SK-N-SH (cell line): ENCODE data around the gene RAP1GAP. TPM values are rescaled to one million over a fixed set of nuclear protein-coding genes. Genes with fewer than 3 reads are reported as not detected.
"Not testable (repeated sequence)": the region's sequence is repeated elsewhere in the genome, so short reads cannot be mapped to it uniquely, and the experiment has no call there.

Experiments used
- CTCF ChIA-PET: fragments of 300-600, 350-600 bp; formaldehyde crosslinking; extraction: SDS; loops from one replicate; lab custom pipeline; 2021; lab: Yijun Ruan, JAX
- POLR2A ChIA-PET: fragments of 350-600 bp; sonication (Branson Sonifier 250); formaldehyde crosslinking; extraction: SDS; loops from one replicate; lab custom pipeline; 2020; ENCODE audit warnings: antibody characterized with exemption, inconsistent platforms; lab: Yijun Ruan, JAX
- DNase-seq: peaks from one replicate; pipeline ENCODE4 v3.0.0; 2012
- H2AFZ ChIP-seq: fragments of 200-600 bp; sonication (generic); 2 replicates; pipeline ENCODE4 v1.8.1; 2016; ENCODE audit warnings: antibody characterized with exemption, mild to moderate bottlenecking, low read depth
- H3F3A ChIP-seq: fragments of 200-600 bp; sonication (generic); replicated peaks from 2 replicates; pipeline ENCODE3; 2016; ENCODE audit warnings: antibody characterized with exemption, mild to moderate bottlenecking; ENCODE audit not compliant: insufficient read depth
- H3K27ac ChIP-seq, 2 experiments: fragments of 200-500 bp in 1 of 2; fragments of 200-600 bp in 1 of 2; sonication (Bioruptor generic) in 1 of 2; sonication (generic), shearing (Covaris generic) in 1 of 2; 2 replicates each; pipeline versions ENCODE4 v1.5.1 to v1.6.1; 2014 to 2016; ENCODE audit warnings: low read depth in 2 of 2, inconsistent platforms in 1 of 2, low read length in 1 of 2, mild to moderate bottlenecking in 1 of 2, mixed read lengths in 1 of 2
- H3K27me3 ChIP-seq: fragments of 200-600 bp; sonication (generic), shearing (Covaris generic); 2 replicates; pipeline ENCODE4 v1.6.1; 2016; ENCODE audit warnings: mixed run types; ENCODE audit not compliant: insufficient read depth
- H3K36me3 ChIP-seq, 2 experiments: fragments of 200-500 bp in 1 of 2; fragments of 200-600 bp in 1 of 2; sonication (Bioruptor generic) in 1 of 2; sonication (generic) in 1 of 2; replicated peaks in 1 of 2; 2 replicates each; pipeline versions ENCODE3 to v1.5.1; 2014 to 2016; ENCODE audit warnings: low read length in 1 of 2, mild to moderate bottlenecking in 1 of 2; ENCODE audit not compliant: insufficient read depth in 2 of 2, control insufficient read depth in 1 of 2
- H3K4me1 ChIP-seq, 2 experiments: fragments of 200-500 bp in 1 of 2; fragments of 200-600 bp in 1 of 2; sonication (Bioruptor generic) in 1 of 2; sonication (generic), shearing (Covaris generic) in 1 of 2; 2 replicates each; pipeline versions ENCODE4 v1.5.1 to v1.6.1; 2014 to 2016; ENCODE audit warnings: low read depth in 1 of 2, low read length in 1 of 2, mixed run types in 1 of 2; ENCODE audit not compliant: insufficient read depth in 2 of 2, control insufficient read depth in 1 of 2
- H3K4me2 ChIP-seq: fragments of 200-600 bp; sonication (generic), shearing (Covaris generic); 2 replicates; pipeline ENCODE4 v1.6.1; 2017; ENCODE audit warnings: mixed run types
- H3K4me3 ChIP-seq, 2 experiments: fragments of 200-500 bp in 1 of 2; fragments of 200-600 bp in 1 of 2; sonication (Bioruptor generic) in 1 of 2; sonication (generic), shearing (Covaris generic) in 1 of 2; 2 replicates each; pipeline versions ENCODE4 v1.5.1 to v1.8.1; 2014 to 2016; ENCODE audit warnings: low read depth in 2 of 2, inconsistent platforms in 1 of 2, low read length in 1 of 2, mild to moderate bottlenecking in 1 of 2, mixed read lengths in 1 of 2, moderate library complexity in 1 of 2
- H3K79me2 ChIP-seq: fragments of 200-600 bp; sonication (generic); 2 replicates; pipeline ENCODE4 v1.8.1; 2017; ENCODE audit warnings: mild to moderate bottlenecking; ENCODE audit not compliant: insufficient read depth
- H3K9ac ChIP-seq: fragments of 200-600 bp; sonication (generic); 2 replicates; pipeline ENCODE4 v1.6.1; 2017; ENCODE audit warnings: mixed run types
- H3K9me2 ChIP-seq: fragments of 200-600 bp; sonication (generic); 2 replicates; pipeline ENCODE4 v1.6.1; 2017; ENCODE audit warnings: mixed run types
- H3K9me3 ChIP-seq: fragments of 200-600 bp; sonication (generic); 2 replicates; pipeline ENCODE4 v1.6.1; 2017; ENCODE audit warnings: mixed run types, mild to moderate bottlenecking, moderate library complexity
- H4K20me1 ChIP-seq: fragments of 200-600 bp; sonication (generic); 2 replicates; pipeline ENCODE4 v1.6.1; 2017; ENCODE audit warnings: mild to moderate bottlenecking, mixed run types; ENCODE audit not compliant: insufficient read depth
- EZH2phosphoT487 ChIP-seq: fragments of 200-600 bp; sonication (generic); IDR thresholded peaks from 2 replicates; pipeline ENCODE4 v1.6.1; 2017; ENCODE audit warnings: low read depth, mixed run types, mild to moderate bottlenecking, antibody characterized with exemption, moderate library complexity, borderline replicate concordance
- FOSL2 ChIP-seq: IDR thresholded peaks from 2 replicates; pipeline ENCODE4 v1.4.0; 2012; ENCODE audit warnings: low read depth, mild to moderate bottlenecking, moderate library complexity, borderline replicate concordance
- FOXJ3 ChIP-seq: sonication (generic); formaldehyde crosslinking; IDR thresholded peaks from 2 replicates; pipeline ENCODE4 v1.5.1; 2020; ENCODE audit warnings: mild to moderate bottlenecking, missing genetic modification reagents
- JUND ChIP-seq: IDR thresholded peaks from 2 replicates; pipeline ENCODE4 v1.4.0; 2012
- MEF2A ChIP-seq: IDR thresholded peaks from 2 replicates; pipeline ENCODE4 v1.4.0; 2012; ENCODE audit warnings: low read depth, borderline replicate concordance
- MXI1 ChIP-seq: IDR thresholded peaks from 2 replicates; pipeline ENCODE4 v1.6.1; 2012; ENCODE audit warnings: mild to moderate bottlenecking, low read depth, low read length, improper control_type of control experiment
- POLR2AphosphoS5 ChIP-seq: IDR thresholded peaks from 2 replicates; pipeline ENCODE4 v1.6.1; 2012; ENCODE audit warnings: low read depth, low read length
- TAF1 ChIP-seq: IDR thresholded peaks from 2 replicates; pipeline ENCODE4 v1.6.1; 2012; ENCODE audit warnings: low read depth, mild to moderate bottlenecking, low read length, moderate library complexity, borderline replicate concordance
- TCF12 ChIP-seq: IDR thresholded peaks from 2 replicates; pipeline ENCODE4 v1.4.0; 2012
- TEAD4 ChIP-seq: IDR thresholded peaks from 2 replicates; pipeline ENCODE4 v1.4.0; 2012; ENCODE audit warnings: mild to moderate bottlenecking, borderline replicate concordance; ENCODE audit not compliant: insufficient read depth
- YY1 ChIP-seq: IDR thresholded peaks from 2 replicates; pipeline ENCODE4 v1.4.0; 2012; ENCODE audit warnings: low read depth, mild to moderate bottlenecking
- WGBS: methylation state at CpG from one replicate; pipeline ENCODE4 v1.1.6; 2017; ENCODE audit warnings: low lambda C conversion rate; 5-methylcytosine and 5-hydroxymethylcytosine counted together
- polyA plus RNA-seq, 3 experiments: library from polyadenylated mRNA; depleted of rRNA; stranded (reverse); fragments of >200 nt; gene quantifications; 2 replicates each; pipeline ENCODE4 v1.2.3, GENCODE V29; 2012
- TF ChIP-seq, protein P1 (sequence below): IDR thresholded peaks from 2 replicates; pipeline ENCODE4 v1.6.1; 2012; ENCODE audit warnings: mild to moderate bottlenecking, low read depth, low read length, moderate library complexity
- TF ChIP-seq, protein P2 (sequence below): fragments of 150-350 bp; IDR thresholded peaks from 2 replicates; pipeline ENCODE4 v1.6.1; 2017; ENCODE audit warnings: antibody characterized with exemption, low read length, low read depth, borderline replicate concordance
- TF ChIP-seq, protein P3 (sequence below): fragments of 150-350 bp; IDR thresholded peaks from 2 replicates; pipeline ENCODE4 v1.6.1; 2016; ENCODE audit warnings: mild to moderate bottlenecking, low read depth, low read length

The RAP1GAP gene
- polyA plus RNA-seq, 1 of the 3 experiments (the other 2 are of a cell fraction): 0.99 TPM

DNA sequence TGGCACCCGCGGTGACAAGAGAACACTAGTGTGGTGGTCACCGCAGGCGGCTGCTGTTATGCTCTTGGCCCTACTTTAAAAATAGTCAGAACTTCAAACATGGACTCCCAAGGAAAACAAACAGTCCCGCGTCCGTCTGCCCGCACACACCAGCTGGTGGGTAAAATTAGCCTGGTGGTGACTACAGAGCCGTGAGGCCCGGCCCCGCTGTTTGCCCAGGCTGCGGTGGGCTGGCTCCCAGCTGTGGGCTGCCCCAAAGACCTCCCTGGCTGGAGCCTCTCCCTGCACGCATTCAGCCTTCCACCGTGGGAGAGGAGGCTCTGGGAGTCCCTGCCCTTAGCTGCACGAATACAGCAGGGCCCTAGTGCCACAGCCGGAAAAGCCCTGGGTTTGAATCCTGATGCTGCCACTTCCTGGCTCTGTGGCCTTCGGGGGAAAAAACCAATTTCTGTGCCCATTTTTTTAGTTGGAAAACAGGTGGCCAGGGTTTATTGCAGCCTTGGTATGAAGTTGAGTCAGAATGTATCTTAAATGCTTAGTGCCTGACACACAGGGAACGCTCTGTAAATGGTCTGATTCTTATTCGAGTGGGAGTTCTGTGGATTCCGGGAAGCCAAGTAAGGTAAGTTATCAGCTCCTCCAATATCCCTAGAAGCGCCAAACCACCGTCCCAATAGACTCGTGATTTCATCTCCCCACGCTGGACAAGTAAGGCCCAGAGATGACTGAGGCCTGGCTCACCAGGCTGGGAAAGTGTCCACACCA lies 101.7 kb downstream of the RAP1GAP start:
- Histone ChIP-seq H3K27me3 (no peaks in the 10 kb centered on the region), H3K9me3 (no peaks in the 10 kb centered on the region), H3K27ac (no peak overlapping the region; a peak in 1 of 4 replicates), H3K4me3 (no peak overlapping the region), H4K20me1 (no peaks in the 10 kb centered on the region), H2AFZ (no peak overlapping the region), H3K36me3 (no peaks in the 10 kb centered on the region), H3F3A (no peaks in the 10 kb centered on the region), H3K79me2 (no peaks in the 10 kb centered on the region), H3K9me2 (no peaks in the 10 kb centered on the region), H3K4me2 (no peak overlapping the region), H3K9ac (no peak overlapping the region), H3K4me1 (peaks cover 6 to 7% of the 10 kb centered on the region in 2 experiments; a peak in 2 of 4 replicates)
- ChIA-PET CTCF (interaction anchor here (1.1 to 1.2 kb wide), 2 partner anchors 27 to 197 kb away, joined by 3 read pairs; no protein-coding TSS in a partner anchor), POLR2A (no interaction called here)
- no peak for DNase-seq
- TF ChIP-seq, protein P1, sequence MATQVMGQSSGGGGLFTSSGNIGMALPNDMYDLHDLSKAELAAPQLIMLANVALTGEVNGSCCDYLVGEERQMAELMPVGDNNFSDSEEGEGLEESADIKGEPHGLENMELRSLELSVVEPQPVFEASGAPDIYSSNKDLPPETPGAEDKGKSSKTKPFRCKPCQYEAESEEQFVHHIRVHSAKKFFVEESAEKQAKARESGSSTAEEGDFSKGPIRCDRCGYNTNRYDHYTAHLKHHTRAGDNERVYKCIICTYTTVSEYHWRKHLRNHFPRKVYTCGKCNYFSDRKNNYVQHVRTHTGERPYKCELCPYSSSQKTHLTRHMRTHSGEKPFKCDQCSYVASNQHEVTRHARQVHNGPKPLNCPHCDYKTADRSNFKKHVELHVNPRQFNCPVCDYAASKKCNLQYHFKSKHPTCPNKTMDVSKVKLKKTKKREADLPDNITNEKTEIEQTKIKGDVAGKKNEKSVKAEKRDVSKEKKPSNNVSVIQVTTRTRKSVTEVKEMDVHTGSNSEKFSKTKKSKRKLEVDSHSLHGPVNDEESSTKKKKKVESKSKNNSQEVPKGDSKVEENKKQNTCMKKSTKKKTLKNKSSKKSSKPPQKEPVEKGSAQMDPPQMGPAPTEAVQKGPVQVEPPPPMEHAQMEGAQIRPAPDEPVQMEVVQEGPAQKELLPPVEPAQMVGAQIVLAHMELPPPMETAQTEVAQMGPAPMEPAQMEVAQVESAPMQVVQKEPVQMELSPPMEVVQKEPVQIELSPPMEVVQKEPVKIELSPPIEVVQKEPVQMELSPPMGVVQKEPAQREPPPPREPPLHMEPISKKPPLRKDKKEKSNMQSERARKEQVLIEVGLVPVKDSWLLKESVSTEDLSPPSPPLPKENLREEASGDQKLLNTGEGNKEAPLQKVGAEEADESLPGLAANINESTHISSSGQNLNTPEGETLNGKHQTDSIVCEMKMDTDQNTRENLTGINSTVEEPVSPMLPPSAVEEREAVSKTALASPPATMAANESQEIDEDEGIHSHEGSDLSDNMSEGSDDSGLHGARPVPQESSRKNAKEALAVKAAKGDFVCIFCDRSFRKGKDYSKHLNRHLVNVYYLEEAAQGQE: no peak
- TF ChIP-seq TEAD4 (peak; percentile 29; the same call in 1 of the 2 replicates), TCF12 (peak; percentile 56; the same call in 1 of the 2 replicates), FOSL2 (peak; percentile 40; the same call in 1 of the 2 replicates)
- WGBS: 71% methylated on average over 16 of the region's 24 CpGs

DNA sequence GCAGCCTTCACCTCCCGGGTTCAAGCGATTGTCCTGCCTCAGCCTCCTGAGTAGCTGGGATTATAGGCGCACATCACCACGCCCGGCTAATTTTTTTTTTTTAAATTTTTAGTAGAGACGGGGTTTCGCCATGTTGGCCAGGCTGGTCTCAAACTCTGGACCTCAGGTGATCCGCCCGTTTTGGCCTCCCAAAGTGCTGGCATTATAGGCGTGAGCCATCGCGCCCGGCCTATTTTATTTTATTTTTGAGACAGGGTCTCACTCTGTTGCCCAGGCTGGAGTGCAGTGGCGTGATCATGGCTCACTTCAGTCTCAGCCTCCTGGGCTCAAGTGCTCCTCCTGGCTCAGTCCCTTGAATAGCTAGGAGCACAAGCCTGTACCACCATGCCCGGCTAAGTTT lies 102.8 kb downstream of the RAP1GAP start:
- not testable (repeated sequence) for H3F3A ChIP-seq, H3K27me3 ChIP-seq, H3K4me1 ChIP-seq, DNase-seq, H2AFZ ChIP-seq, H3K9ac ChIP-seq, H4K20me1 ChIP-seq, H3K4me3 ChIP-seq, H3K79me2 ChIP-seq, H3K36me3 ChIP-seq, H3K9me3 ChIP-seq, H3K9me2 ChIP-seq, H3K27ac ChIP-seq, H3K4me2 ChIP-seq
- 94% methylated on average over 15 of the region's 15 CpGs for WGBS
- POLR2A ChIA-PET: interaction anchor here (0.7 kb wide), 1 partner anchor 25 kb away, joined by 3 read pairs; no protein-coding TSS in a partner anchor
- CTCF ChIA-PET: interaction anchor here (1.0 to 1.2 kb wide), 2 partner anchors 28 to 198 kb away, joined by 3 read pairs; no protein-coding TSS in a partner anchor

DNA sequence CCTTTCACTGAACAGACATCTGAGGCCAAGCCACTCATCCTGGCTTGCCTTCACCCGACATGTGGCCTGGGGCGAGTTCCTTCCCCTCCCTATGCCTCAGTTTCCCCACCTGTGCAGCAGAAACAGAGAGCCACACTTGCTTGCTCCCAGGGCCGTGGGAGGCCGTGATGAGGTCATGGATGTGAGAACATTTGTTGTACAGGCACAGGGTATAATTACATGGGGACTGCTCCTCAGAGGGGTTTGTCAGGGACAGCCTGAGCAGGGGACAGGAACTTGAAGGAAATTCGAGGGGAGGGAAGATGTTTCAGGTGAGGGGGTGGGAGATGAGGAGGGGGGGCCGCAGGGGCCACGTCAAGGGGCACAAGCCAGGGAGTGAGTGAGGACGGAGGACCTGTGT lies 103.9 kb downstream of the RAP1GAP start:
- H3K27ac ChIP-seq: no peak overlapping the region
- no peaks in the 10 kb centered on the region for H3K27me3 ChIP-seq
- no peaks in the 10 kb centered on the region for H3K9me2 ChIP-seq
- WGBS: 46% methylated on average over 8 of the region's 8 CpGs
- H3K36me3 ChIP-seq: no peaks in the 10 kb centered on the region
- H3K4me3 ChIP-seq: no peak overlapping the region
- no peaks in the 10 kb centered on the region for H4K20me1 ChIP-seq
- H3K79me2 ChIP-seq: no peaks in the 10 kb centered on the region
- ChIA-PET CTCF (no interaction called here), POLR2A (no interaction called here)
- no peaks in the 10 kb centered on the region for H3K9me3 ChIP-seq
- DNase-seq: no peak
- H3K4me1 ChIP-seq: peaks cover 6 to 7% of the 10 kb centered on the region in 2 experiments; a peak in 2 of 4 replicates
- no peaks in the 10 kb centered on the region for H3F3A ChIP-seq
- H2AFZ ChIP-seq: no peak overlapping the region
- no peak overlapping the region for H3K9ac ChIP-seq
- H3K4me2 ChIP-seq: no peak overlapping the region
- TF ChIP-seq YY1 (no peak), JUND (no peak), FOXJ3 (no peak), MXI1 (no peak), POLR2AphosphoS5 (no peak), EZH2phosphoT487 (no peak), TCF12 (no peak), FOSL2 (no peak), TAF1 (no peak), MEF2A (no peak)
- TF ChIP-seq, protein P2, sequence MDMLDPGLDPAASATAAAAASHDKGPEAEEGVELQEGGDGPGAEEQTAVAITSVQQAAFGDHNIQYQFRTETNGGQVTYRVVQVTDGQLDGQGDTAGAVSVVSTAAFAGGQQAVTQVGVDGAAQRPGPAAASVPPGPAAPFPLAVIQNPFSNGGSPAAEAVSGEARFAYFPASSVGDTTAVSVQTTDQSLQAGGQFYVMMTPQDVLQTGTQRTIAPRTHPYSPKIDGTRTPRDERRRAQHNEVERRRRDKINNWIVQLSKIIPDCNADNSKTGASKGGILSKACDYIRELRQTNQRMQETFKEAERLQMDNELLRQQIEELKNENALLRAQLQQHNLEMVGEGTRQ: no peak
- TF ChIP-seq, protein P3, sequence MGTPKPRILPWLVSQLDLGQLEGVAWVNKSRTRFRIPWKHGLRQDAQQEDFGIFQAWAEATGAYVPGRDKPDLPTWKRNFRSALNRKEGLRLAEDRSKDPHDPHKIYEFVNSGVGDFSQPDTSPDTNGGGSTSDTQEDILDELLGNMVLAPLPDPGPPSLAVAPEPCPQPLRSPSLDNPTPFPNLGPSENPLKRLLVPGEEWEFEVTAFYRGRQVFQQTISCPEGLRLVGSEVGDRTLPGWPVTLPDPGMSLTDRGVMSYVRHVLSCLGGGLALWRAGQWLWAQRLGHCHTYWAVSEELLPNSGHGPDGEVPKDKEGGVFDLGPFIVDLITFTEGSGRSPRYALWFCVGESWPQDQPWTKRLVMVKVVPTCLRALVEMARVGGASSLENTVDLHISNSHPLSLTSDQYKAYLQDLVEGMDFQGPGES: no peak
